ENCODE results near the gene GSTA2. TPM values are rescaled to one million over a fixed set of nuclear protein-coding genes. Genes with fewer than 3 reads are reported as not detected.
"Not testable (repeated sequence)": the region's sequence is repeated elsewhere in the genome, so short reads cannot be mapped to it uniquely, and the experiment has no call there.

GSTA2 gene
- 1 to 10 TPM in 1 of 4 donors, not detected in 3; 1.4 TPM for total RNA-seq

GRCh38 chr6:52763322-52763916, at the start of gene GSTA2:
Gene GSTA2, minus strand, starts transcription at chr6:52763475. Its CDS starts 5,528 bp downstream, at chr6:52757947.
- H3K27me3 ChIP-seq, H3K9me3 ChIP-seq, H3K4me3 ChIP-seq, H3K27ac ChIP-seq, H3K36me3 ChIP-seq, H3K4me1 ChIP-seq, ATAC-seq: not testable (repeated sequence)
- 38 to 45% methylated on average over 1 to 2 of the region's 2 CpGs for WGBS, 2 donors (ENCODE audit: low coverage in 1 of 2)

GRCh38 chr6:52809777-52810176, 46.5 kb upstream of the GSTA2 start:
- not testable (repeated sequence) for ATAC-seq, H3K4me3 ChIP-seq, H3K27ac ChIP-seq, H3K27me3 ChIP-seq, H3K4me1 ChIP-seq, H3K36me3 ChIP-seq, H3K9me3 ChIP-seq
- 62 to 80% methylated on average over 4 of the region's 4 CpGs for WGBS, 2 donors (ENCODE audit: low coverage in 1 of 2)

GRCh38 chr6:52808660-52809059, 45.4 kb upstream of the GSTA2 start:
- no peak for ATAC-seq
- H3K27ac ChIP-seq = no peak overlapping the region
- no peaks in the 10 kb centered on the region for H3K9me3 ChIP-seq
- no peaks in the 10 kb centered on the region for H3K4me1 ChIP-seq
- no peak overlapping the region for H3K4me3 ChIP-seq
- no peak for TF ChIP-seq POLR2AphosphoS5 (IDR thresholded peaks at IDR 0.05)
- no peak for TF ChIP-seq CTCF (IDR thresholded peaks at IDR 0.05)
- no peak for TF ChIP-seq EP300 (IDR thresholded peaks at IDR 0.05)
- TF ChIP-seq POLR2A (IDR thresholded peaks at IDR 0.05) = no peak
- no peaks in the 10 kb centered on the region for H3K36me3 ChIP-seq
- no peaks in the 10 kb centered on the region for H3K27me3 ChIP-seq
- WGBS, 2 donors (ENCODE audit: low coverage in 1 of 2) = 85 to 89% methylated on average over 5 of the region's 5 CpGs

- not testable (repeated sequence) for H3K27me3 ChIP-seq, H3K4me1 ChIP-seq, H3K36me3 ChIP-seq, H3K27ac ChIP-seq, H3K4me3 ChIP-seq, H3K9me3 ChIP-seq, ATAC-seq
- 40 to 46% methylated on average over 5 of the region's 5 CpGs for WGBS, 2 donors (ENCODE audit: low coverage in 1 of 2)
Measured at GRCh38 chr6:52803668-52804255, 40.5 kb upstream of the GSTA2 start, which contains the start of gene GSTA1. Gene GSTA1, minus strand, starts transcription at chr6:52803816. Its CDS starts 4,549 bp downstream, at chr6:52799267.

- WGBS, 2 donors (ENCODE audit: low coverage in 1 of 2) = no CpG with 5 or more reads among the region's 1 CpG
Measured at GRCh38 chr6:52802806-52803205, 39.5 kb upstream of the GSTA2 start.

GRCh38 chr6:52801188-52801841, 38.0 kb upstream of the GSTA2 start:
- 63 to 90% methylated on average over 1 to 2 of the region's 2 CpGs for WGBS, 2 donors (ENCODE audit: low coverage in 1 of 2)
- H3K36me3 ChIP-seq = no peaks in the 10 kb centered on the region
- TF ChIP-seq POLR2A (IDR thresholded peaks at IDR 0.05) (no peak), POLR2AphosphoS5 (IDR thresholded peaks at IDR 0.05) (no peak), EP300 (IDR thresholded peaks at IDR 0.05) (no peak)
- ATAC-seq = no peak
- no peaks in the 10 kb centered on the region for H3K27me3 ChIP-seq
- H3K4me3 ChIP-seq = no peak overlapping the region
- H3K27ac ChIP-seq = no peak overlapping the region
- no peaks in the 10 kb centered on the region for H3K4me1 ChIP-seq
- H3K9me3 ChIP-seq = no peaks in the 10 kb centered on the region

More at GRCh38 chr6:52802806-52803205, 39.5 kb upstream of the GSTA2 start:
- Histone ChIP-seq H3K27ac (no peak overlapping the region), H3K9me3 (no peaks in the 10 kb centered on the region), H3K27me3 (no peaks in the 10 kb centered on the region), H3K36me3 (no peaks in the 10 kb centered on the region), H3K4me3 (no peak overlapping the region), H3K4me1 (no peaks in the 10 kb centered on the region)
- no peak for ATAC-seq
- TF ChIP-seq EP300 (IDR thresholded peaks at IDR 0.05) (no peak), POLR2AphosphoS5 (IDR thresholded peaks at IDR 0.05) (no peak), POLR2A (IDR thresholded peaks at IDR 0.05) (no peak), CTCF (IDR thresholded peaks at IDR 0.05) (no peak)

GRCh38 chr6:52799272-52799671, 36.0 kb upstream of the GSTA2 start:
- H3K9me3 ChIP-seq, H3K4me1 ChIP-seq, H3K4me3 ChIP-seq, ATAC-seq, H3K27me3 ChIP-seq, H3K36me3 ChIP-seq, H3K27ac ChIP-seq: not testable (repeated sequence)
- 91 to 100% methylated on average over 1 of the region's 1 CpG for WGBS, 2 donors (ENCODE audit: low coverage in 1 of 2)

- H3K27me3 ChIP-seq, H3K27ac ChIP-seq, ATAC-seq, H3K4me1 ChIP-seq, H3K4me3 ChIP-seq, H3K36me3 ChIP-seq: not testable (repeated sequence)
- H3K9me3 ChIP-seq = peaks cover 0 to 14% (median 0%) of the 10 kb centered on the region in 3 donors
- 83 to 92% methylated on average over 2 of the region's 2 CpGs for WGBS, 2 donors (ENCODE audit: low coverage in 1 of 2)
Measured at GRCh38 chr6:52794366-52794765, 31.1 kb upstream of the GSTA2 start.

Data from gastroesophageal sphincter (tissue), 4 donors.